DOHH2 (cell line): ENCODE results near the gene VAMP4.

ENCODE experiments used
- CTCF ChIP-seq: fragments of 200-600 bp; sonication (generic); IDR thresholded peaks from one replicate; pipeline ENCODE4 v1.5.1; 2014; ENCODE audit warnings: antibody characterized with exemption, mild to moderate bottlenecking, low read depth, low read length; ENCODE audit not compliant: poor library complexity, severe bottlenecking
- EZH2phosphoT487 ChIP-seq: fragments of 200-600 bp; sonication (generic); IDR thresholded peaks from 2 replicates; pipeline ENCODE4 v1.6.1; 2017; ENCODE audit warnings: borderline replicate concordance, mild to moderate bottlenecking, antibody characterized with exemption, low read length, moderate library complexity, mixed read lengths

GRCh38 chr1:171738911-171739310 lies 3.0 kb downstream of the VAMP4 start:
- TF ChIP-seq CTCF (no peak), EZH2phosphoT487 (no peak)
